Bronchial epithelial cell (primary cell): ENCODE data around the gene ADGRV1. TPM values are rescaled to one million over a fixed set of nuclear protein-coding genes. Genes with fewer than 3 reads are reported as not detected.
"Not testable (repeated sequence)": the region's sequence is repeated elsewhere in the genome, so short reads cannot be mapped to it uniquely, and the experiment has no call there.

Experiments used
- DNase-seq: peaks from one replicate; pipeline ENCODE4 v3.0.0-alpha.2; 2010; ENCODE audit warnings: low read depth
- FAIRE-seq: peaks from 2 replicates; lab custom pipeline; 2011; peaks lifted over from hg19 to GRCh38; lab: Jason Lieb, UNC
- H3K27me3 ChIP-seq: 2 replicates; pipeline ENCODE4 v1.5.1; 2011; ENCODE audit warnings: low read length; ENCODE audit not compliant: control insufficient read depth, insufficient read depth
- H3K36me3 ChIP-seq: 2 replicates; pipeline ENCODE4 v1.5.1; 2011; ENCODE audit warnings: low read length; ENCODE audit not compliant: control insufficient read depth, insufficient read depth
- H3K4me3 ChIP-seq: 2 replicates; pipeline ENCODE4 v1.5.1; 2011; ENCODE audit warnings: mild to moderate bottlenecking, low read depth, low read length, control low read depth
- CTCF ChIP-seq: IDR thresholded peaks from 2 replicates; pipeline ENCODE4 v1.5.1; 2011; ENCODE audit warnings: mild to moderate bottlenecking, moderate library complexity, low read length, control low read depth, inconsistent platforms; ENCODE audit not compliant: insufficient read depth, severe bottlenecking
- total RNA-seq: library from RNA; depleted of rRNA; stranded (reverse); fragments of >200 nt; gene quantifications from 2 replicates; pipeline ENCODE4 v1.2.1, GENCODE V29; 2014

Gene ADGRV1
- total RNA-seq, 1 donor from 2014 or later, result 1.6 TPM

GRCh38 chr5:90613459-90613858, 54.9 kb downstream of the ADGRV1 start:
- FAIRE-seq (no peak), DNase-seq (no peak)
- no peaks in the 10 kb centered on the region for H3K36me3 ChIP-seq
- H3K27me3 ChIP-seq, result no peaks in the 10 kb centered on the region
- no peak overlapping the region for H3K4me3 ChIP-seq
- TF ChIP-seq CTCF, result no peak

- no peak for TF ChIP-seq CTCF
- FAIRE-seq (no peak), DNase-seq (peak; percentile 15)
- Histone ChIP-seq H3K27me3 (no peaks in the 10 kb centered on the region), H3K4me3 (no peak overlapping the region), H3K36me3 (no peaks in the 10 kb centered on the region)
Measured at GRCh38 chr5:90613918-90614504, 55.4 kb downstream of the ADGRV1 start.

- no peak for DNase-seq
- TF ChIP-seq CTCF, result no peak
- FAIRE-seq, result no peak
- no peak overlapping the region for H3K4me3 ChIP-seq
- no peaks in the 10 kb centered on the region for H3K27me3 ChIP-seq
- H3K36me3 ChIP-seq, result no peaks in the 10 kb centered on the region
Measured at GRCh38 chr5:90615355-90615754, 56.8 kb downstream of the ADGRV1 start.

GRCh38 chr5:90618071-90618470, 59.5 kb downstream of the ADGRV1 start:
- no peaks in the 10 kb centered on the region for H3K36me3 ChIP-seq
- TF ChIP-seq CTCF, result no peak

GRCh38 chr5:90619762-90620161, 61.2 kb downstream of the ADGRV1 start:
- FAIRE-seq, H3K4me3 ChIP-seq, DNase-seq, H3K36me3 ChIP-seq, H3K27me3 ChIP-seq: not testable (repeated sequence)

More at GRCh38 chr5:90618071-90618470, 59.5 kb downstream of the ADGRV1 start:
- DNase-seq (no peak), FAIRE-seq (no peak)
- Histone ChIP-seq H3K4me3 (no peak overlapping the region), H3K27me3 (no peaks in the 10 kb centered on the region)

- no peak overlapping the region for H3K4me3 ChIP-seq
- no peaks in the 10 kb centered on the region for H3K36me3 ChIP-seq
- H3K27me3 ChIP-seq, result no peaks in the 10 kb centered on the region
- DNase-seq, result no peak
- FAIRE-seq, result no peak
- no peak for TF ChIP-seq CTCF
Measured at GRCh38 chr5:90621848-90622247, 63.3 kb downstream of the ADGRV1 start.
